HG02885 (cell line): ENCODE results near the gene HSPA12A.

ENCODE experiments used
- ATAC-seq: cut with Tn5 transposase; IDR thresholded peaks from one replicate; pipeline ENCODE4 v1.9.1; 2021; ENCODE audit warnings: mild to moderate bottlenecking; ENCODE audit not compliant: unreplicated experiment, poor library complexity

The HSPA12A gene

DNA sequence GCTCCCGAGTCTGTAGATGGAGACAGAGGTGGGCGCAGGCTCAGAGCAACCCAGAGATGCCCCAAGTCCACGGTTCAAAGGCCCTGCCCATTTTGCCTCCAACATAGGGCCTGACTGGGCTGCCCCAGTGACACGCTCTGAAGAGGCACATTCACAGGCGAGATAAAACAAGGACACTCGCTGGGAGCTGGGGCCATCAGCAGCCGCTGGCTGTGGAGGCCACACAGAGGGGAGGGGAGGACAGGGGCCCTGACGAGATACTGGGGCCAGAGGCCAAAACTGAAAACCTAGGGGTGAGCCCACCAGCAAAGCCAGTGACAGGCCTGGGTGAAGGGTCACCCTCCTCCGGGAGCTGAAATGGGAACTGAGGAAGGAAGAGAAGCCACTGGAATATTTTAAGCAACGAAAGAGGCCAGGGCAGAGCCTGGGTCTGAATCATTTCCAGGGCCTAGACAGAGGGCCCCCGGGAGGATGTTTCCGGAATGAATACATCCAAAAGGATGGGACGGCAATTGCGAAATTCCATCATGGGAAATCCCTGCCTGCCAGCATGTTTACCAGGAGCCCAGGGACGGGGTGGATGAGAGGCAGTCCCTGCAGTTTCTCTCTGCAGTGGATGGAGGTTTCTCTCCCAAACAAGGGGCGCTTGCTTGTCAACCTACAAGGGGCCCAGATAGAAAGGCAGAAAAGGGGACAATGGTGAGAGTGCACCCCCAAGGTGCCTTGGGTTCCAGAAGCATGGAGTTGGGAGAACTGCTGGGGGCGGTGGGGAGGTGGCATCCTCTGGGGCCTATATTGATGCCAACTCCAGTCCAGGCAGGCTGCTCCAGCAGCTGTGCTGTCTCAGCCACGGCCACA lies 29.0 kb upstream of the HSPA12A start:
- no peak for ATAC-seq

DNA sequence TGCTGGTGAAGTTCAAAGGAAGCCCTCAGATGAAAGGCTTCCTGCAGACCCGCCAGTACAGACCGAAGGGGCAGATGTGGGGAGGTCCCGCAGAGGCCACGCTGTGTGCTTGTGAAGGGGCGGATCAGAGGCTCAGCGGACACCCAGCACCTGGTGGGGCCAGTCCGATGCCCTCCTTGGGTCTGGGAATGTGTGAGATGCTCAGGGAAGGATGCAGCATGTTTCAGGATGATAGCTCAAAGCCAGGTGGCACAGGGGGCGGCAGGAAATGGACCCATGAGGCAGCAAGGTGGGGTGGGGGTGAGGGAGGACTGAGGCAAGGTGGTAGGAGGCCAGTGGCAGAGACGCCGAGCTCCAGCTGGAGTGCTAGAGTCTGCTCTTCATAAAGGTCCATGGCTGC lies 27.9 kb upstream of the HSPA12A start:
- ATAC-seq: no peak

DNA sequence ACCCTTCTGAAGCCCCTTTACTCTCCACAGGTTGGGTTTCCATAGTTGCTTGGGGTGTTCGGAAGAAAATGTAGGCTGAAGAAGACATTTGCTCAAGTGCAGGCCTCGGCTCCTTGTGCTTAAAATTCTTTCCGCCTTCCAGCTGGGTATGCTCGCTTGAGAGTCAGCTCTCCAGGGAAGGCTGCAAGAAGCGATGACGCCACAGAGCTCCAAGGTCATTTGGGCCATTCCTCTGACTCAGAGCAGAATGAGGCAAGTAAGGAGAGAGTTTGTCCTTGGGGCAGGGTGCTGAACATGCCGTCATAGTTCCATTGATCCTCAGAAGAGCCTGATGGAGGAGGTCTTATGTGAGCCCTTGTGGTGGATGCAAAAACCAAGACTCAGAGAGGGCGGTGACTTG lies 27.4 kb upstream of the HSPA12A start:
- no peak for ATAC-seq

DNA sequence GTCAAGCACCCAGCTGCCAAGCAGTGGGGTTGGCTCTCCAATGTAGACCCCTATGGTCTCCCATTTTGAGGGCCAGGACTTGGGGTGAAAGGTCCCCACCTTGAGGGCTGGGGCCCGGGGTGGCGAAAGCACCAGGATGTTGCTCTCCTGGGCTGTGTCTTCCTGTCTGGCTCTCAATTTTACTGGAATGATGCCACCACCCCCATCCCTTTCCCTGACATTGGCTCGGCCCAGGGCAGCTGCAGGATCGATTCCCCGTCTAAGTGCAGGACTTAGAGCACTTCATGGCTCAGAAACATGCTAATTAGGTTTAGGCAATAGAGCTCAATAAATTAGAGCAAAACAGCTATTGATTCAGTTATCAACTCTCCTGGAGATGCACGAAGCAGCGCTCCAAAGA lies 27.0 kb upstream of the HSPA12A start:
- no peak for ATAC-seq

DNA sequence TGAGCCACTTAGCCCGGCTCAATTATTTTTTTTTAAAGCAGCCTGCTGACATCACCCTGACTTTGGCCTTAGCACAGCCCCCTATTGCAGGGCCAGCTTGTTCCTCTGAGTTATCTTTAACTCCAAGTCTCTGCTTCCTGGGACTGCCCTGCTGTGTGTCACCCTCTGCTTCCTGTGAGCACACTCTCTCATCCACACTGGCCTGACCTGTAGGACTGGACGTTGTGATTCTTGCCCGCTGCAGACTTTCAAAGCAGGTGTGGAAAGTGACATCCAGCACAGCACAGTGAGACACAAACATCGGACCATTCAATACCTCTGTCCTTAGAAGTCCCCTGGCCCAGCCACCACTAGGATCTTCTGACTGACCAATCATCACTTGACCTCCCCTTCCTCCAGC lies 26.4 kb upstream of the HSPA12A start:
- ATAC-seq: no peak

DNA sequence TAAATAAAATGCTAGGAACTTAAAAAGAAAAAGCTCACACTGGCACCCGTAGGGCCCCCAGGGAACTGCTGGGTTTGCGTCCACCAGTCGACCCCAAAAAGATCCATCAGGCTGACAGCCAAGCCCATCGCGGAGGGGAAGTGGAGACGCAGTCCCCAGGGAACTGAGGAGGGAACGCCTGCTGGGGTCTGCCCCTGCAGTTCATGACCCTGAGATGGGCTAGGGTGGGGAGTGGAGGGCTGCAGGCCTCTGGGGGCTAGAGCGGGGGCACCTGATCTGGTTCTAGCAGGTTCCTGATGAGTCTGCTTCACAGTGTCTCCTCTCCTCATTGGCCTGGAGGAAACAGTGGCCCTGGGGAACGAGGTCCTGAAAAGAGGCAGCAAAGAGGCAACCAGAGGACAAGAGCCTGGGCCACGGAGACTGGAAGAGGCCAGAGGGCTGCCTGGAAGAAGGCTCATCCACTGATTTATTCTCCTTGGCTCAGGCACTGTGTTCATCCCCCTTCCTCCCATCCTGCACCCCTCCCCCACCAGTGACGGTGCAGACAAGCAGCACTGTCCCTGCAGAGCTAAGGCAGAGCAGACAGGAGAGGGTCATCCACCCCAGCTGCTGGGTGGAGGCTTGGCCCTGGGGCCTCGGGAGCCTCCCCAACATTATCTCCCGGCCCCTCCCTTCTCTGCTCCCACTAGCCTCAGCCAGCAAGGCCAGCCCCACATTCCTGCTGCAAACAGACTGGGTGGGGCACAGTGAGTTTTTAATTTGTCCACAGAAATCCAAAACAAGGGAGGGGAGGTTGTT lies 24.7 kb upstream of the HSPA12A start:
- ATAC-seq: no peak

DNA sequence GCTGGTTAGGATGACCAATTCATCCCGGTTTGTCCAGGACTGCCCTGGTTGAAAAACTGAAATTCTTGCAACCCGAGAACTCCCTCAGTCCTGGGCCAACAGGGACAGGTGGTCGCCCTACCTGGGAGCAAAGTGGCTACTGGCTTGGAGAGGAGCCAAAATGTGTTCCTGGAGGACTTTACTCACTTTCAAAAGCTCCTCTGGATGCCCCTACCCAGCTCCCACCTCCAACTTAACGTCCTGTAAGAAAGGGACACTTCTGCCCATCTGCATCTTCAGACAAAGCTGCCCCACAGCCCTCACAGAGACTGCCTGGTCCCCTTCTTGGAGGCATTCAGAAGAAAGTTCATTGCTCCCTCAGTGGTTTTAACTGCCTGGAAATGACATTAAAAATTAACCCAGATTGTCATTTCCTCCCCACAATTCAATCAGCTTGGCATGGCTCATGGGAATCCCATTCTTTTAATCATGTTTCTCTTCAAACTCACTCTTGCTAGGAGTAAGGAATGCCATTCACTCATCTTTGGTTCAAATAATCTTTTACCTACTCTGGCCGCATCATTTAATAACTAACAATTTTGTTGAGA lies 24.0 kb upstream of the HSPA12A start:
- no peak for ATAC-seq

DNA sequence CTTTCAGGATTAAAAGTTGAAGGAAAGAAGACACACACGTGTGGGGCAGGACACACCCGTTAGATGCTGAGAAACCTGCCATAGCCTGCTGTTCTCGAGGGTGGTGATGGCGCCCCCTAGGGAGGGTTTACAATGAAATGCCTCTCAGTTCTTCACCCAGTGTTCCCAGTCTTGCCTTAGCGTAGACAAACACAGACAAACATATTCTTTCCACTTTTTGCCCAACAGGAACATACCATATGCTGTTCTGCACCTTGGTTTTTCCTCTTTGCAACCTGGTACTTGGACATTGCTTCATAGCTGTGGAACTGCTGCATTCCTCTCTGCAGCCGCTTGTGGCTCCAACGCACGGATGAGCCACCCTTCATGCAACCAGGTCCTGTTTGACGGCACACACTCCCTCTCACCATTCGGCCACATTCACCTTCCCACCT lies 23.3 kb upstream of the HSPA12A start:
- ATAC-seq: no peak

DNA sequence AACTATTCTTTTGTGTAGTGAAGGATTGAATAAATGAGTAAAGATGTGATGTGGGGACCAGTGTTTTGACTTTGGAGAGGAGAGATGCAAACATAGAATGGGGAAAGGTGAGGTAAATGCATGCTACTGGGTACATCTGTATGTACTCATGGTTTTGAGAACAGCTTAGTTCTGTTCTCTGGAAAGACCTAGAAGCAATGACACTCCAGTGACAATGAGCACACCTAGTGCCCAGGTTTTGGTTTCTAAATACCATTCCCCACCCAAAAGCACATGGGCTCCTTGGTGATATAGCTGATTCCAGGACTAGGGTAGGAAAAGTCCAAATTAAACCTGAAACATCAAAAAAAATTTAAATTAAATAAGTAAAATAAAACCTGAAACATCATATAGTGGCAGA lies 22.6 kb upstream of the HSPA12A start:
- ATAC-seq: no peak

DNA sequence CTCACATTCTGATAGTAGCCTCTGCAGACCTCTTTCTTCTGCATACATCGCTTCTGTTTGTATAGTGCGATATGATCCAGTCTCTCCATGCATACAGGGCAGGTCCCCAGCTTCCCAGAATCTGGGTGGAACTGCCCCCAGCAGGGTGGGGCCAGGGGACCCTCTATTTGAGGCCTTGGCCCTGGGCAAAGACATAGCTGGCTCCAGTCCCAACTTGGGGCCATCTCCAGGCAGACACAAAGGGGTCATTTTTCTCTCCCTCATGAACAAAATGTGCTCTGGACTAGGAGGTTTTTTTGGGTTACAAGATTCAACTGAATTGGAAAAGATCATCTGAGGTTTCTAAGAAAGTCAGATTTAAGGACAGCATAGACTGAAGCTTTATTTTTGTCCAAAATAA lies 21.1 kb upstream of the HSPA12A start:
- ATAC-seq: no peak

DNA sequence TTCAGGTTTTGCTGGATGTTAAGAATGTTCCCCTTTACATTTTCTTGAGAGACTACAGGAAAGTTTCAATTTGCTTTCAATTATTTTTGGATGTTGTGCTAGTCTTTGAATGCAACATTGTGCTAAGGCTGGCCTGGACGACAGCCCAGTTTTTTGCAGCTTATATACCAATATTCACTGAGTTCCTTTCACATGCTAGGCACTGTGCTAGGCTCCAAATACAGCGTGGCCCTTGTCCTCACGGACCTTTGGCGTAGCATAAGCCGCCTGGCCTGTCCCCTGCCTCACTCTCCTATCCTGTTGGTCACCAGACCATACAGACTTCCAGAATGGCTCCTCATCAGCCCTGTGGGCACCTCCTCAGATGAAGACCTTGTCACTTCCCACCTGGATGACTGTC lies 19.5 kb upstream of the HSPA12A start:
- no peak for ATAC-seq

DNA sequence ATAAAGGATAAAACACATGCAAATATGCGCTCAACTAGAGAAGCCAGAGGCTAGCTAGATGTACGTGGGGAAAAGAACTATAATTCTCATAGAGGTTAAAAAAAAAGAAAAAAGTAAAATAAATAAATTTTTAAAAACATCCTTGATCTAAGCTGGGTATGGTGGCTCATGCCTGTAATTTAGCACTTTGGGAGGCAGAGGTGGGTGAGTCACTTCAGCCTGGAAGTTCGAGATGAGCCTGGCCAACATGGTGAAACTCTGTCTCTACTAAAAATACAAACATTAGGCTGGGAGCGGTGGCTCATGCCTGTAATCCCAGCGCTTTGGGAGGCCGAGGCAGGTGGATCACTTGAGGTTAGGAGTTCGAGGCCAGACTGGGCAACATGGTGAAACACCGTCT lies 18.6 kb upstream of the HSPA12A start:
- ATAC-seq: no peak

DNA sequence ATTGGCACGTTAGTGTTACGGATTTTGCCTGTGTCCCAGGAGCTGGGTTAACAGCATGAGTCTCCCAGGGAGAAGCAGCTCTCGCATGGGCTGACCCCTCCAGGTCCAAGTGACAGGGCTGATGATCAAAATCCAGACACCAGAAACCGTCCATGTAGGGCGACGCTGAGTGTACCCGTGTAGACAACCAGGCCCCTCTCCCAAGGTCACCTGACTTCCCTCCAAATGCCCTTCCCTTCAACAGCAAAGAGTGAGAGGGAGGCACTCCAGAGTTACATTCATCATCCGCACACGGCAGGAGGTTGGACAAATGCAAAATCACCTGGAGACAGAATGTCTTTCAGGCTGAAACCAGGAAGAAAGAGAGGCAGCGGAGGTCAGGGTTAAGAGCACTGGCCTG lies 14.9 kb upstream of the HSPA12A start:
- ATAC-seq: no peak

DNA sequence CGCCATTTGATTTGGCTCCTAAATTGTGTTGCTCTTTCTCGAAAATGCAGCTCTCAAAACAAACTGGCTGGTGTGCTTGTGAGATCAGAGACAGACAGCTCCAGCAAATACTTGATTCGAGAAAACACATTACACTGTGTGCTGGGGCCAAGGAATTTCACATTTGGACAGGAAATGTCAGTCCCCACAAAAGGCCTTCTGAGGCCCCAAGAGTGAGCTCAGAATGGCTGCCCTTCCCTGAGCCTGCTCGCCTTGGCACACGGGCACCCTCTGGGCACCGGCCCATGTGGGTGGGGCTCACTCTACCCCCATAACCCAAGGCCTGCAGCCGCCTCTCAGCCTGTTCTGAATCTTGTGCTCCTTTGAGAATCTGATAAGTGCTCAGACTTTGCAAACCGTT lies 13.9 kb upstream of the HSPA12A start:
- no peak for ATAC-seq

DNA sequence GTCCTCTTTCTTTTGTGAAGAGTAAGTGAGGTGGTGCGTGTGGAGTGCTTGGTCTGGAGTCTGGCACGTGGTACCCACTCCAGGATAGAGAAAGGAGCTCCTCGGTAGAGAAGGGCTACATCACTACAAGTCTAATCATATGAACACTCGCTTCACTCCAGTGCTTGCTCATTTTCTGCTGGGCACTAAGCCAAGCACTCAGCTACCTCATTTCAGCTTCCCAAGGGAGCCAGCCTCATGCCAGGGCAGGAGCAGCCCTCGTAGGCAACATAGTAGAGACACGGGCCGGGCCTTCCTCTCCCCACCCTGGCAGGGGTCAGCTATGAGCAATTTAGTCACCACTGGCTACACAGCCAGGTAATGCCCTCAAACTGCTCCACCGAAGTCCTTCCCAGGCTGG lies 11.4 kb upstream of the HSPA12A start:
- ATAC-seq: no peak

DNA sequence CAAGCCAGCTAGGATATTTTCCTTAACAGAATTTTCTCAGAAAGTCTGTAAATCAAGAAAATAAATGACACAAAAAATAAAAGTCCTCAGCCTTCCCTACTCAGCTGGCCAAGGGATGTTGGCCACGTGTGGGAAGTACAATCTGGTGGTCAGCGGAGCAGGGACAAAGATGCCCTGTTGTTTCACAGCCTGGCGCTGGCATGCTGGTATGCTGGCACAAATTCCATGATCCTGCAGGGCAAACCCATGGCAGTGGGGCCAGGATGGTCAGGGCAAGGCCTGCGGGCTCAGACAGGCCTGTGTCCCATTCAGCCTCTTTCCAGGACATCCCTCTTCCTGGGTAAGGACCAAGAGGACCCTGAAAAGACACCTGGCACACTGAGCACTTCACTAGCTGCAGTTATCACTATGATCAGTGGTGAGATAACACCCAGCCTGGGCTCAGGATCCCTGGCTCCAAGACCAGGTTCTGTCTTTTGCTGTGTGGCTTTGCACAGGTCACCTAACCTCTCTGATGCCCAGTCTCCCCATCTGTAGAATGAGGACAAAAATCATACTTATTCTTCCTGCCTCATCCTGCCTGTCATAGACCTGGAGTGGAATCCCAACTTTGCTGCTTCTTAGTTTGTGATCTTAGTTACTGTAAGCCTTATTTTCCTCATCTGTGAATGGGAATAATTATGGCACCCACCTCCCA lies 10.8 kb upstream of the HSPA12A start:
- no peak for ATAC-seq

DNA sequence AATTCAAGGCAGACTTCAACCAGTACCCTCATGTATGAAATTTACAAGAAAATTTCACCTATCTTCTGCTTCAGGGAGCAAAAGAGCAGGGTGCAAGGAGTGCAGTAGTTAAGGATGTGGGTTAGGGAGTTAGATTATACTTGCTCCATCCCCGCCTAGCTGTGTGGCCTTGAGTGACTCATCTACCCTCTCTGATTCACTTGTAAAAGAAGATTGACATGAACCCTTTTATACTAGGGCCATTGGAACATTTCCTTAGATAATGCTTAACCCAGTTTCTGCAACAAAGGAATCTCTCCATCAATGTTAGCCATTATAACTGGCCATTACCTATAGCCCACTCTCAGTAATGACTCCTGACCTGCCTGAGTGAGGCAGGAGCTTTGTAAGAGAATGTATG lies 10.2 kb upstream of the HSPA12A start:
- ATAC-seq: no peak

DNA sequence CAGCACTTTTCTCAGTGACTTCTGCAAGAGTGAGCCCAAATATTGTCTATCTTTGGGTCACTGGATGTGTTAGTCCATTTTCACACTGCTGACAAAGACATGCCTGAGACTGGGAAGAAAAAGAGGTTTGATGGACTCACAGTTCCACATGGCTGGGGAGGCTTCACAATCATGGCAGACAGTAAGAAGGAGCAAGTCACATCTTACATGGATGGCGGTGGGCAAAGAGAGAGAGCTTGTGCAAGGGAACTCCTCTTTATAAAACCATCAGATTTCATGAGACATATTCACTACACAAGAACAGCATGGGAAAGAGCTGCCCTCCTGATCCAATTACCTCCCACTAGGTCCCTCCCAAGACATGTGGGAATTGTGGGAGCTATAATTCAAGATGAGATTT lies 6.1 kb upstream of the HSPA12A start:
- no peak for ATAC-seq

DNA sequence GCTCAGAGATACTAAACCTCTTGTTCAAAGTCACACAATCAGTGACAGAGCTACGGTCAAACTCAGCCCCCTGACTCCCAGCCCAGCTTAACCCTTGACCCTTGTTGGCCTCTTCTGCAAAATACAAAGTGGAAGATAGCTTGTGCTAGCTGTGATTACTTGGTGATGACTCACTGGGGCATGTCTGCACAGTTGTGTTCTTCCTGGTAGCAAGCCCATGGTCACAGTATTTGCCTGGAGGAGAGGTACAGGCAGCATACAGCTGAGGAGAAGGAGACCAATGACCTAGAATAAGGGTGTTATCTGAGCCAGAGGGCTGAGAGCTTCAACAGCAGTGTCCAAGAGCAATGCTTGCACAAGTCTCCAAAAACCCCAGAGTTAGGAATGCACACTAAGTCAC lies 5.7 kb upstream of the HSPA12A start:
- ATAC-seq: no peak

DNA sequence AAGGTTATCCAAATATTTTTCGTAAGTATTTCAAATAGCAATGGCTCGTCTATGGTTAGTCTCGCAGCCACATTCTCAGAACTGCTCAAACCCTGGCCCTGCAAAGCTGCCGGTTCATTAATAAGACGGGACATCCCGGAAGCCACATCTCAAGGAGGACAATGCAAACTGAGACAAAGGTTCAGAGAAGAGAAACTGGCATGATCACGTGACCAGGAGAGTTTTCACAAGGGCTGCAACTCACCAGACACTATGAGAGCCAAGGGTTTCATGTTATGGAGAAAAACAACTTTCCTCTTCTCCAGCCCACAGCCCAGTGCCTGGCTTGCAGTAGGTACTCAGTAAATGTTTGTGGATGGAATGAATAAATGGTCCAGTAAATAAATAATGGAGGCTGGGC lies 5.0 kb upstream of the HSPA12A start:
- no peak for ATAC-seq

DNA sequence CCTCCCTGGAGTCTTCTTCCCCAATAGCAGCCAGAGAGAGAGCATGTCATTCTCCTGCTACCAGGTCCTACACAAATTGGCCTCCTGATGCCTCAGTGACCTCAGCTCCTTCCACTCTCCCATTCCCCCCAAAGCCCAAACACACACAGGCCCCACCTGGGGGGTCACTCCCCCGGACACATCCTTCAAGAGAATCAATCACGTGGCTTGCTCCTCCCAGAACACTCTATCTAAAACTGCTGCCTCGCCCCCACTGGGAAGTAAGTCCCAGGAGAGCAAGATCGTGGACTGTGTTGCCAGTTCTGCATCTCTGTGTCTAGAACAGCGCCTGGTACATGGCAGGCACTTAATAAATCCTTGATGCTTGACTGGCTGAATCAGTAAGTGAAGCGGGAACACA lies 2.5 kb upstream of the HSPA12A start:
- ATAC-seq: no peak
